ENCODE results near the gene RGS3.

The RGS3 gene

GRCh38 chr9:113588936-113589335, 125.4 kb downstream of the RGS3 start:
- H3K4me3 ChIP-seq (ENCODE audit: low read length): no peak overlapping the region
- H3K36me3 ChIP-seq (ENCODE audit: insufficient read depth, low read depth, low read length): peaks cover 2% of the 10 kb centered on the region; the same call in 1 of the 2 replicates
- H3K9me3 ChIP-seq (ENCODE audit: insufficient read depth, low read depth, low read length): no peaks in the 10 kb centered on the region
- H3K27ac ChIP-seq (ENCODE audit: low read length): no peak overlapping the region
- no peak overlapping the region for H3K9ac ChIP-seq (ENCODE audit: low read depth, low read length)
- peaks cover 18% of the 10 kb centered on the region for H3K4me1 ChIP-seq (ENCODE audit: insufficient read depth, low read length)
- H3K27me3 ChIP-seq (ENCODE audit: insufficient read depth, low read length): no peaks in the 10 kb centered on the region

GRCh38 chr9:113589407-113589806, 125.9 kb downstream of the RGS3 start:
- Histone ChIP-seq H3K4me1 (ENCODE audit: insufficient read depth, low read length) (peaks cover 18% of the 10 kb centered on the region), H3K9me3 (ENCODE audit: insufficient read depth, low read depth, low read length) (no peaks in the 10 kb centered on the region), H3K9ac (ENCODE audit: low read depth, low read length) (no peak overlapping the region), H3K4me3 (ENCODE audit: low read length) (no peak overlapping the region), H3K27ac (ENCODE audit: low read length) (no peak overlapping the region), H3K36me3 (ENCODE audit: insufficient read depth, low read depth, low read length) (no peaks in the 10 kb centered on the region; the same call in 1 of the 2 replicates), H3K27me3 (ENCODE audit: insufficient read depth, low read length) (0 out of 2 replicates have a peak, but pooled peaks cover 2% of the 10 kb centered on the region)

GRCh38 chr9:113589890-113590289, 126.4 kb downstream of the RGS3 start:
- H3K9ac ChIP-seq (ENCODE audit: low read depth, low read length): no peak overlapping the region
- no peak overlapping the region for H3K4me3 ChIP-seq (ENCODE audit: low read length)
- 0 out of 2 replicates have a peak, but pooled peaks cover 4% of the 10 kb centered on the region for H3K27me3 ChIP-seq (ENCODE audit: insufficient read depth, low read length)
- no peaks in the 10 kb centered on the region; the same call in 1 of the 2 replicates for H3K36me3 ChIP-seq (ENCODE audit: insufficient read depth, low read depth, low read length)
- no peak overlapping the region for H3K27ac ChIP-seq (ENCODE audit: low read length)
- H3K9me3 ChIP-seq (ENCODE audit: insufficient read depth, low read depth, low read length): no peaks in the 10 kb centered on the region
- peaks cover 18% of the 10 kb centered on the region for H3K4me1 ChIP-seq (ENCODE audit: insufficient read depth, low read length)

- peaks cover 18% of the 10 kb centered on the region for H3K4me1 ChIP-seq (ENCODE audit: insufficient read depth, low read length)
- no peak overlapping the region for H3K9ac ChIP-seq (ENCODE audit: low read depth, low read length)
- H3K27ac ChIP-seq (ENCODE audit: low read length): no peak overlapping the region
- no peaks in the 10 kb centered on the region for H3K36me3 ChIP-seq (ENCODE audit: insufficient read depth, low read depth, low read length)
- 0 out of 2 replicates have a peak, but pooled peaks cover 4% of the 10 kb centered on the region for H3K27me3 ChIP-seq (ENCODE audit: insufficient read depth, low read length)
- no peaks in the 10 kb centered on the region for H3K9me3 ChIP-seq (ENCODE audit: insufficient read depth, low read depth, low read length)
- no peak overlapping the region for H3K4me3 ChIP-seq (ENCODE audit: low read length)
Observed at GRCh38 chr9:113590389-113590788, 126.9 kb downstream of the RGS3 start.

GRCh38 chr9:113590991-113591898, 127.7 kb downstream of the RGS3 start:
- H3K4me1 ChIP-seq (ENCODE audit: insufficient read depth, low read length): peaks cover 18% of the 10 kb centered on the region
- H3K27ac ChIP-seq (ENCODE audit: low read length): no peak overlapping the region

GRCh38 chr9:113591899-113592625, 128.5 kb downstream of the RGS3 start:
- no peak overlapping the region for H3K4me3 ChIP-seq (ENCODE audit: low read length)
- H3K4me1 ChIP-seq (ENCODE audit: insufficient read depth, low read length): peaks cover 18% of the 10 kb centered on the region
- no peak overlapping the region for H3K27ac ChIP-seq (ENCODE audit: low read length)
- peaks cover 9% of the 10 kb centered on the region; the same call in 1 of the 2 replicates for H3K36me3 ChIP-seq (ENCODE audit: insufficient read depth, low read depth, low read length)
- no peak overlapping the region for H3K9ac ChIP-seq (ENCODE audit: low read depth, low read length)
- H3K27me3 ChIP-seq (ENCODE audit: insufficient read depth, low read length): 0 out of 2 replicates have a peak, but pooled peaks cover 4% of the 10 kb centered on the region
- H3K9me3 ChIP-seq (ENCODE audit: insufficient read depth, low read depth, low read length): no peaks in the 10 kb centered on the region

More at GRCh38 chr9:113590991-113591898, 127.7 kb downstream of the RGS3 start:
- Histone ChIP-seq H3K36me3 (ENCODE audit: insufficient read depth, low read depth, low read length) (peaks cover 1% of the 10 kb centered on the region; the same call in 1 of the 2 replicates), H3K9me3 (ENCODE audit: insufficient read depth, low read depth, low read length) (no peaks in the 10 kb centered on the region), H3K9ac (ENCODE audit: low read depth, low read length) (no peak overlapping the region), H3K4me3 (ENCODE audit: low read length) (no peak overlapping the region), H3K27me3 (ENCODE audit: insufficient read depth, low read length) (0 out of 2 replicates have a peak, but pooled peaks cover 4% of the 10 kb centered on the region)

GRCh38 chr9:113592876-113593575, 129.5 kb downstream of the RGS3 start:
- Histone ChIP-seq H3K9me3 (ENCODE audit: insufficient read depth, low read depth, low read length) (no peaks in the 10 kb centered on the region), H3K27ac (ENCODE audit: low read length) (no peak overlapping the region), H3K4me3 (ENCODE audit: low read length) (peak overlapping the region; percentile 82), H3K9ac (ENCODE audit: low read depth, low read length) (peak overlapping the region; percentile 53; the same call in 1 of the 2 replicates), H3K27me3 (ENCODE audit: insufficient read depth, low read length) (0 out of 2 replicates have a peak, but pooled peaks cover 4% of the 10 kb centered on the region), H3K4me1 (ENCODE audit: insufficient read depth, low read length) (peaks cover 18% of the 10 kb centered on the region), H3K36me3 (ENCODE audit: insufficient read depth, low read depth, low read length) (peaks cover 17% of the 10 kb centered on the region)

- Histone ChIP-seq H3K9ac (ENCODE audit: low read depth, low read length) (peak overlapping the region; percentile 86; the same call in 1 of the 2 replicates), H3K4me1 (ENCODE audit: insufficient read depth, low read length) (peaks cover 18% of the 10 kb centered on the region), H3K36me3 (ENCODE audit: insufficient read depth, low read depth, low read length) (peaks cover 17% of the 10 kb centered on the region), H3K27me3 (ENCODE audit: insufficient read depth, low read length) (0 out of 2 replicates have a peak, but pooled peaks cover 4% of the 10 kb centered on the region), H3K27ac (ENCODE audit: low read length) (no peak overlapping the region), H3K4me3 (ENCODE audit: low read length) (peak overlapping the region; percentile 82), H3K9me3 (ENCODE audit: insufficient read depth, low read depth, low read length) (no peaks in the 10 kb centered on the region)
Observed at GRCh38 chr9:113593682-113594281, 130.3 kb downstream of the RGS3 start.

GRCh38 chr9:113594484-113595299, 131.2 kb downstream of the RGS3 start:
- Histone ChIP-seq H3K9me3 (ENCODE audit: insufficient read depth, low read depth, low read length) (no peaks in the 10 kb centered on the region), H3K4me1 (ENCODE audit: insufficient read depth, low read length) (peaks cover 18% of the 10 kb centered on the region), H3K36me3 (ENCODE audit: insufficient read depth, low read depth, low read length) (peaks cover 17% of the 10 kb centered on the region), H3K4me3 (ENCODE audit: low read length) (peak overlapping the region; percentile 82), H3K27ac (ENCODE audit: low read length) (no peak overlapping the region), H3K9ac (ENCODE audit: low read depth, low read length) (peak overlapping the region; percentile 86; the same call in 1 of the 2 replicates), H3K27me3 (ENCODE audit: insufficient read depth, low read length) (0 out of 2 replicates have a peak, but pooled peaks cover 4% of the 10 kb centered on the region)

GRCh38 chr9:113596616-113597320, 133.2 kb downstream of the RGS3 start:
- no peak overlapping the region for H3K27ac ChIP-seq (ENCODE audit: low read length)

More at GRCh38 chr9:113596616-113597320, 133.2 kb downstream of the RGS3 start:
- H3K9ac ChIP-seq (ENCODE audit: low read depth, low read length): no peak overlapping the region
- H3K27me3 ChIP-seq (ENCODE audit: insufficient read depth, low read length): 0 out of 2 replicates have a peak, but pooled peaks cover 4% of the 10 kb centered on the region
- H3K36me3 ChIP-seq (ENCODE audit: insufficient read depth, low read depth, low read length): peaks cover 17% of the 10 kb centered on the region
- H3K9me3 ChIP-seq (ENCODE audit: insufficient read depth, low read depth, low read length): no peaks in the 10 kb centered on the region
- peaks cover 17% of the 10 kb centered on the region for H3K4me1 ChIP-seq (ENCODE audit: insufficient read depth, low read length)
- H3K4me3 ChIP-seq (ENCODE audit: low read length): no peak overlapping the region

Data from iPS-20b (cell line).